Measurements from ENCODE around the gene DAB1.

- TF ChIP-seq EP300 (IDR thresholded peaks at IDR 0.05) (no peak), POLR2AphosphoS5 (IDR thresholded peaks at IDR 0.05) (no peak), CTCF (IDR thresholded peaks at IDR 0.05) (no peak), POLR2A (IDR thresholded peaks at IDR 0.05) (no peak)
Observed at GRCh38 chr1:57450981-57451380, 27.1 kb upstream of the DAB1 start.

All from sigmoid colon (tissue), 4 donors.